Thoracic aorta (tissue), 2 donors: ENCODE data around the gene KIF1A. TPM values are rescaled to one million over a fixed set of nuclear protein-coding genes. Genes with fewer than 3 reads are reported as not detected.
"Not testable (repeated sequence)": the region's sequence is repeated elsewhere in the genome, so short reads cannot be mapped to it uniquely, and the experiment has no call there.

ENCODE experiments used
- ATAC-seq: fragments of 150-250 bp; one replicate; pipeline ENCODE4 v1.8.0; 2017; ENCODE audit warnings: low read depth; ENCODE audit not compliant: insufficient number of reproducible peaks, low FRiP score
- DNase-seq: peaks from one replicate; pipeline ENCODE4 v3.0.0-alpha.2; 2020; ENCODE audit warnings: low spot score
- H3K27ac ChIP-seq, 2 donors: fragments of 200-600 bp; sonication (generic); 1 replicate in 1 of 2; 2 replicates in 1 of 2; pipeline ENCODE4 v1.5.1; 2016; ENCODE audit warnings: mild to moderate bottlenecking in 2 of 2, moderate library complexity in 2 of 2
- H3K27me3 ChIP-seq: fragments of 200-600 bp; sonication (generic); replicated peaks from 2 replicates; pipeline ENCODE4 v1.6.0; 2016; ENCODE audit warnings: mild to moderate bottlenecking; ENCODE audit not compliant: insufficient read depth
- H3K36me3 ChIP-seq: fragments of 200-600 bp; sonication (generic); one replicate; pipeline ENCODE4 v1.5.1; 2016
- H3K4me1 ChIP-seq, 2 donors: fragments of 200-600 bp; sonication (generic); 1 replicate in 1 of 2; 2 replicates in 1 of 2; pipeline versions ENCODE4 v1.5.1 to v1.6.0; 2016; ENCODE audit warnings: low read depth in 2 of 2, mild to moderate bottlenecking in 1 of 2; ENCODE audit not compliant: control insufficient read depth in 1 of 2
- H3K4me3 ChIP-seq: fragments of 200-600 bp; sonication (generic); 2 replicates; pipeline ENCODE4 v1.5.1; 2016; ENCODE audit warnings: mild to moderate bottlenecking
- H3K9me3 ChIP-seq: fragments of 200-600 bp; sonication (generic); 2 replicates; pipeline ENCODE4 v1.5.1; 2016
- CTCF ChIP-seq: fragments of 200-600 bp; sonication (generic); IDR thresholded peaks from one replicate; pipeline ENCODE4 v1.5.1; 2019; ENCODE audit warnings: antibody characterized with exemption
- total RNA-seq, 2 donors: library from RNA; depleted of rRNA; stranded (reverse); fragments of >200 nt; gene quantifications; one replicate each; pipeline versions ENCODE4 v1.1.0 to v1.2.3, GENCODE V29; 2016

The KIF1A gene
- total RNA-seq, 2 donors from 2014 or later: 0.92 TPM; not detected in 1

- H3K36me3 ChIP-seq, H3K4me1 ChIP-seq, H3K27me3 ChIP-seq, DNase-seq, H3K9me3 ChIP-seq, ATAC-seq, H3K27ac ChIP-seq, H3K4me3 ChIP-seq: not testable (repeated sequence)
Measured at GRCh38 chr2:240691631-240692420, 128.2 kb downstream of the KIF1A start, which contains the start of gene AQP12A. Gene AQP12A, plus strand, starts transcription at chr2:240691866. Its CDS starts 48 bp downstream, at chr2:240691914.

- H3K4me3 ChIP-seq, H3K36me3 ChIP-seq, DNase-seq, H3K27me3 ChIP-seq, H3K9me3 ChIP-seq, ATAC-seq, H3K27ac ChIP-seq, H3K4me1 ChIP-seq: not testable (repeated sequence)
Measured at GRCh38 chr2:240691075-240691427, 129.0 kb downstream of the KIF1A start.

- DNase-seq, H3K27ac ChIP-seq, H3K36me3 ChIP-seq, H3K27me3 ChIP-seq, H3K4me1 ChIP-seq, ATAC-seq, H3K4me3 ChIP-seq, H3K9me3 ChIP-seq: not testable (repeated sequence)
Measured at GRCh38 chr2:240690421-240691074, 129.5 kb downstream of the KIF1A start.

- DNase-seq (no peak), ATAC-seq (no peak)
- H3K4me1 ChIP-seq: no peaks in the 10 kb centered on the region
Measured at GRCh38 chr2:240689975-240690374, 130.0 kb downstream of the KIF1A start.

GRCh38 chr2:240688553-240688919 lies 131.5 kb downstream of the KIF1A start:
- H3K27me3 ChIP-seq: no peaks in the 10 kb centered on the region
- DNase-seq (no peak), ATAC-seq (no peak)
- no peaks in the 10 kb centered on the region for H3K9me3 ChIP-seq
- no peak overlapping the region for H3K27ac ChIP-seq
- no peak overlapping the region for H3K4me3 ChIP-seq
- TF ChIP-seq CTCF: no peak
- H3K4me1 ChIP-seq: no peaks in the 10 kb centered on the region
- H3K36me3 ChIP-seq: no peaks in the 10 kb centered on the region

More at GRCh38 chr2:240689975-240690374, 130.0 kb downstream of the KIF1A start:
- Histone ChIP-seq H3K9me3 (no peaks in the 10 kb centered on the region), H3K27ac (no peak overlapping the region), H3K36me3 (no peaks in the 10 kb centered on the region), H3K27me3 (no peaks in the 10 kb centered on the region), H3K4me3 (no peak overlapping the region)
- TF ChIP-seq CTCF: no peak

- Histone ChIP-seq H3K9me3 (no peaks in the 10 kb centered on the region), H3K36me3 (no peaks in the 10 kb centered on the region), H3K27me3 (no peaks in the 10 kb centered on the region), H3K27ac (no peak overlapping the region), H3K4me1 (no peaks in the 10 kb centered on the region), H3K4me3 (no peak overlapping the region)
- no peak for DNase-seq
- ATAC-seq: no peak
- no peak for TF ChIP-seq CTCF
Measured at GRCh38 chr2:240687741-240688552, 132.1 kb downstream of the KIF1A start.
